GM20431 (cell line): ENCODE data around the gene RUFY4.

Experiments used
- in situ Hi-C: fragments of 300-500 bp; cut with MseI, MboI; formaldehyde crosslinking; loops from one replicate; pipeline ENCODE4 v1.15.0; 2020; ENCODE audit warnings: low sequenced_read_pairs; ENCODE audit not compliant: unreplicated experiment

Gene RUFY4

DNA sequence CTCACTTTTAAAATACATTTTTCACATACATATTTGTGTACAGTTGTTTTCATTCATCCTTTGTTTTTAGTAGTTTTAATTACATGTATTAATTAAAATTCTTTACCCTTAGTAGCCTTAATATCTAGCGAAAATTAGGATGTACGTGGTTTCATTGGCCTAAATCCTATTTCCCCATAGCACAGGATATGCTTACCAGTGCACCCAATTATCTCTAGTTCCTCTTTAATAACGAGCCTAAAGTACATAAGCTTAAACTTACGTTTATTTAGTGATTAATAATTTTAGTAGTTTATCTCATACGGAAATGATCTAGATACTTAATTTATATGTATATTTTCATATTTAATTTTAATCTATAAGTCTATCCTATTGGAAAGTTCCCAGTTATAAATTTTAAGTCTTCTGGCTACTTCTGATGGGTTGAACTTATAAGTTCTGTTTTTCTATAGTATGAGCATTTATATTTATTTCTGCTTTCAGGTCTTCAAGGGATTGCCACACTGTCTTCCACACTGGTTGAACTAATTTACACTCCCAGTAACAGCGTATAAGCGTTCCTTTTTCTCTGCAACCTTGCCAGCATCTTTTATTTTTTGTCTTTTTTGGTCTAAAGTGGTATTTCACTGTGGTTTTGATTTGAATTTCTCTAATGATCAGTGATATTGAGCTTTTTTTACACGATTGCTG, 21.4 kb upstream of the RUFY4 start:
- in situ Hi-C loops = no loop called here

DNA sequence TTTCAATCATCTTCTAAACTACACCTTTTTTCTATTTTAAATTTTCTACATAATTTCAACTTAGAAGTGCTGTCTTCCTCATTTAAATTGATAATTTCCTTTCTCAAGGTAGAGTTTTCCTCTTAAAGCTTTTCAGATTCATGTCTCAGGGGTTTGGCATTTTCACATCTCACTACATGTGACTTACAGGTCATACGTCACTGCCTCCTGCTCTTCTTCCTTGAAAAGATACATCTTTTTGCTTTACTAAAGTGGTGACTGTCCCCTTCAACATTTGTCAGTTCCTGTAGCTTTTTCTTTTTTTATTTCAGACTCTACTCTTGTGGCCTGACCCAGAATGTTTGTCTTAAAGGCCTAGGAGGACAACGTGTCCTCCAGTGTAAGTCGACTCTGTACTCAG, 17.1 kb upstream of the RUFY4 start:
- in situ Hi-C loops = no loop called here

DNA sequence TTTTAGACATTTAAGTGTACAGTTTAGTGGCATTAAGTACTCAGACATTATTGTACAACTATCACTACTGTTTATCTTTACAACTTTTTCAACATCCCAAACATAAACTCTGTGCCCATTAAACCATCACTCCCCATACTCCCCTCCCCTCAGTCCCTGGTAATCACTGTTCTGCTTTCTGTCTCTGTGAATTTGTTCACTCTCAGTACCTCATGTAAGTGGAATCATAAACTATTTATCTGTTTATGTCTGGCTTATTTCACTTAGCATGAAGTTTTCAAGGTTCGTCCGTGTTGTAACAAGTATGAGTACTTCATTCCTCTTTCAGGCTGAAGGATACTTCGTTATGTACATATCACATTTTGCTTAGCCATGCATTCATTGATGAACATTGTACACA, 9.8 kb upstream of the RUFY4 start:
- in situ Hi-C loops = no loop called here

DNA sequence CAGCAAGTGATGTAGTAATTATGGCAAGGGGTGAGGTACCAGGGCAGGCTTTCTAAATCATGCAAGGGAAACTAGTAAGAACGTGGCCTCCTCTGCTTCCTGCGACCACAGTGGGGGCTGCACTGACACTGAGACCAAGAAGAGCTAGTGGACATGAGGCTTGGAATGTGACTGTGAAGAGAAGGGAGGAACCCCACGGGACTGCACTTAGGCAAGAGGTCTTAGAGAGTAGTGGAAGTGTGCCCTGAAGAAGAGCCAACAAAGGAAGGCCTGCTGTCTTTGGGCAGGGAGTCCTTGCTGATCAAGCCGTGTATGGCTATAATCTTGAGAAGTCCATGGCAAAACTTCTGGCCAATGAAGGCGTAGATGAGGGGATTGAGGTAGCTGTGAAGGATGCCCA, 8.9 kb upstream of the RUFY4 start:
- in situ Hi-C loops = no loop called here

DNA sequence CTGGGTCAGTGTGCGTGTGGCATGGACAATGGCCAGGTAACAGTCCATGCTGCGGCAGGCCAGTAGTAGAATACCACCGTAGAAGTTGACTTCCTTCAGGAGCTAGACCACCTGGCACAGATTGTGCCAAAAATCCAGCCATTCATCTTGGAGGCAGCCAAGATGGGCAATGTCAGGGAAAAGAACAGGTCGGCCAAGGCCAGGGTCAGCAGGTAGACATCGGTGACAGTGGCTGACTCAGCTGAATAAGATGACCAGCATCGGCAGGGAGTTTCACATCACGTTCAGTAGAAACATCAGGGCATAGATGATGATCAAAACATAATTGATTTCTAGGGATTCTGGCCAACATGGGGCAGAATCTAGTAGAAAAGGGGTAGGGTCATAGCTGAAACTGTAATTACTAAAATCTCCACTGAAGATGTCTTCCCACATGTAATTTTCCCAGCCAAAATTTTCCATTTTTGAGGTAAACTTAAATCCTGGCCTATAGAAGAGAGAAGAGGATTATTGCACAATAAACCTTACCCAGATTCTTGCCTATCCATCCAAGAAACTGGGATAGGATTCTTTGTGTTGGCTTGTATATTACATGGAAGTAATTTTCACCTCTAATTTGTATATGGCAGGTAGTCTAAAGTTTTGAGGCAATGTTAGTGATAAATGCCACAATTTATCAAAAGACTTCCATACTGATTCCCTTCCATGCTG, 7.9 kb upstream of the RUFY4 start:
- in situ Hi-C loops = no loop called here

DNA sequence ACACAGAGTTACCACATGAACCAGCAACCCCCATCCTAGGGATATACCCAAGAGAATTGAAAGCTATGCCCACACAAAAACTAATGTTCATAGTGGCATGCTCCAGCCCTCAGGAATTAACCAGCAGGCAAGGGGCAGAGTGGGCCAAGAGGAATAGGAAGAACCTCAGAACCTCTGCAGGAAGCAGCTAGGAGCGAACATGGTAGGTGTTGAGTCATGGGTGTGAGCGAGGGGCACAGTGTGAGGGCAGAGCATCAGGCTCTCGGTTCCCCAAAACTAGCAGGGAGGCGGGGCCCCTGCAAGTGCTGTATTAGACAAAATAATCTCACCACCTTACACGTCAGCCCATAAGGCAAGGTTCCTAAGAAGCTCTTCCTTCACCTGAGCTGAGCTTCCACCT, 5.6 kb upstream of the RUFY4 start:
- in situ Hi-C loops = no loop called here

DNA sequence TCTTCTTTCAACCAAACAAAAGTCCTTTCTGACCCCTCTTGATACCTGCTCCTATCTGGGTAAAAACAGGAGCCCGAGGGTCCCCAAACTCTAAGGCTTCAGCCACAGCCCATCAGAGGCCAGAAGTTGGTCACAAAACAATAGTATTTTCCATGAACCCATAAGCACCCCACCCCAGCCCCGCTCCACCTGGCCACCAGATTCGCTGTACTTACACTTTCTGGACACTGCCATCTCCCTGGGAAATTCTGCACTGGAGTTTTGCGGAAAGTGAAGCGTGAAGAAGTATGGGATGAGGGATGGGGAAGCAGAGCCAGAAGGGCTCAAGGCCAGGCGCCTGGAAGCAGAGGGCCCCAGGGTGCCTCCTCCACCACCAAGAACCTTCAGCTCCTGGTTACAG, 5.2 kb upstream of the RUFY4 start:
- in situ Hi-C loops = no loop called here

DNA sequence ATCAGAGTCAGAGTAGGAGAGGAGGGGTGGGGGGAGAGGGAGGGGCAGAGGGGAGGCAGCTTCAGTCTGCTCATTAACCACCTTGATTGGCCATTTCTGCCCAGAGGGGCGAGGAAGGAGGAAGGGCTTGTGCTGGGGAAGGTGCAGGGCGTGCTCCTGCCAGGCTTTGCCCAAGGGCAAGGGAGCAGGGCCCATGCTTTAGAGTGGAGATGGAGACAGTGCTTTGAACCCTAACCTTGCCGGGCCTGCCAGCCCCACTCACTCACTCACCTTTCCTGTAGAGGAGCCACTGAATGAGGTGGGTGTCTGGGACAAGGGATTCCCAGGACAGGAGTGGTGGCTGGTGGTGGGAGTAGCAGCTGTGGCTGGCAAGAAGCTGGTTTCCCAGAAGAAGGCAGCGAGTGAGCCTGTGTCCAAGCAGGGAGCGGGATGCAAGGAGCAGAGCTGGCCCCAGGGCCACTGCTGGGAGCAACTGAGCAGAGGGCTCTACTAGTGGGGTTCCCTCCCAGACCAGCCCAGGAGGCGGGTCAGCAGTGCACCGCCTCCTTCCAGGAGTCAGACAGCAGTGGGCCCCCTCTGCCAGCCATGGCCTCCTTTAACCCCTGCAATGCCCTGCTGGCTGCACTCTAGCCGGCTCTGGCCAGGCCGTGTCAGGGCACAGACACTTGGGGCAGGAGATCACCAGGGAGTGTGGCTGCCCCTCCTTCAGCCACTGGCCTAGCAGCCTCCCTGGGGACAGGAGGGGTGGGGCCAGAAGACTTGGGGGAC, 3.6 kb upstream of the RUFY4 start:
- in situ Hi-C loops = no loop called here

DNA sequence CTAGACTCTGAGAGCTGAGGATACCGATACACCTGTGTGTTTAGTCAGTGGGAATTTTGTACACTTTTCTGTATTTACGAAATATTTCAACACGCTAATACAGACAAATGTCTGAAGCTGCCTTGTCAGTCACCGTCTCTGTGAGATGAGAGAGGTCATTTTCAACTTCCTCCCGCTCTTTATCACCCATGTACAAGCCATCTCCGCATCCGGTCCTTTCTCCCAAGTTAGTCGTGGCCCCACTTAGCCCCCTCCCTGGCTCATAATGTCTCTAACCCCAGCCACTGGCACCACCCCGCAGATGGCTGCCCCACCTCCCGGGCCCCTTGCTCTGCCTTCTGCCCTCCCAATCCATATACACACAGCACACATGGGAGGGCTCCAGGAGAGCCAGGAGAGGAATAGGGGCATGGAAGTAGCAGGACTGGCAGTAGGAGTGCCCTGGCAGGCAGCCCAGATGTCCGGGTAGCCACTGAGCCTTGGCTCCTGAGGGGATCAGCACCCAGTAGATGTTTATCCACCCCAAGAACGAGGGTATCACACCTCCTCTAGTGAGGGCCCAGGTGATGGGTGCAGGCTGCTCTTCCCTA, 2.0 kb upstream of the RUFY4 start:
- in situ Hi-C loops = no loop called here

DNA sequence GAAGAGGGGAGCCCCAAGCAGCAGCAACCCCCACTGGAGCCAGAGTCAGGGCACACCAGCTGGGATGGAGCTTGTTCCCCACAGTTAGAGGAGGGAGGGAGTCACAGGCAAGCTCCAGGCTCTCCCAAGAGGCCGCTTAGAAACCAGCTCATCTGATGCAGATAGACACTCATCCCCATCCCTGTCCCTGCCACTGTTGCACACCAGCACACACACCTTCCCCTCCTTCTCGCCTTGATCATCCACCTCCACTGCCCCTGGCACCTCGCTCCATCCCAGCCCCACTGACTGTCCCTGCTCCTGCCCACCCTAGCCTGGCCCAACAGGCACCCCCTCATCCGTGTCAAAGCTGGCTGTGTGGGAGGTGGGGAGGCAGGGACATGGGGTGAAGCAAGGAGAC, 1.5 kb upstream of the RUFY4 start:
- in situ Hi-C loops = no loop called here

DNA sequence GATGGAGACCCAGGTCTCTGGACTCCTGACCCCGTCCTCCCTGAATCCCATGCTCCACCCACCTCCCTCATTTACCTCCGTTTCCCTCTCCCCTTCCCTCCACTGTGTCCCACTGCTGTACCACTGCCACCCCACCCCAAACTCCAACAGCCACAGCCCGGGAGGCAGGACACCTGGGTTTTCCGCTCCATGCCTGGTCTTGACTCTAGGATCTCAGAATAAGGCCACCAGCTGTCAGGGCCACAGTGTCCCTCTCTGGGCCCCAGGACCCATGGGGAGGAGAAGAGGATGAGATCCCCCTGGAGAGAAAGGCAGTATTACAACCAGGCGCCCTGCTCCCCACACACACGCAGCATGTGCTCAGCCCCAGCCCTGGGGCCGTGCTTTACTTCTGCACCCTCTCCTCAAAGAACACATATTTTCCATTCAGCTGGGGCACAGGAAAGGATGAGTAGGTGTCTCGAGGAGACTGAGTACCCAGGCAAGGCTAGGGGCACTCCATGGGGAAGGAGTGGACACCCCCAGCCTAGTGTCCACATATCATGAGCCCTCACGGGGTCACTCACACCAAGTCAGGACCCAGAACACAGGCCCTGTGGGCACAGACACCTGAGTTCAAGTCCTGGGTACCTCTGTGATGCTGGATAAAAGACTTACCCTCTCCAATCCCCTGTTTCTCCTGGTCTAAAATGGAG, 700 bp downstream of the RUFY4 start:
- in situ Hi-C loops = no loop called here

DNA sequence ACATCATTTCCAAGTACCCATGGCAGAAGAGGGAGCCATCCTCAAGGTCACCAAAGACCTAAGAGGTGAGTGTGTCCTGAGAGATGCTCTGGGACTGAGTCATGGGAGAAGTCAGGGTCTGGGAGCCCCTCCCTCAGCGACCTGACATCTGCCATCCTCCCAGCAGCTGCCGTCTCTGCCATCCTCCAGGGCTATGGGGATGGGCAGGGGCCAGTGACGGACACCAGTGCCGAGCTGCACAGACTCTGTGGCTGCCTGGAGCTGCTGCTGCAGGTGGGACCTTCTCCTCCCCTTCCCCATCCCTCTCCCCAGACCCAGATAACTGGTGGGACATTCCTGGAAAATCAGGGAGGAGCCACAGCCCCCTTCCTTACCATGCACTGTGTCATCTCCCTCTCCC, 1.5 kb downstream of the RUFY4 start:
- in situ Hi-C loops = no loop called here

DNA sequence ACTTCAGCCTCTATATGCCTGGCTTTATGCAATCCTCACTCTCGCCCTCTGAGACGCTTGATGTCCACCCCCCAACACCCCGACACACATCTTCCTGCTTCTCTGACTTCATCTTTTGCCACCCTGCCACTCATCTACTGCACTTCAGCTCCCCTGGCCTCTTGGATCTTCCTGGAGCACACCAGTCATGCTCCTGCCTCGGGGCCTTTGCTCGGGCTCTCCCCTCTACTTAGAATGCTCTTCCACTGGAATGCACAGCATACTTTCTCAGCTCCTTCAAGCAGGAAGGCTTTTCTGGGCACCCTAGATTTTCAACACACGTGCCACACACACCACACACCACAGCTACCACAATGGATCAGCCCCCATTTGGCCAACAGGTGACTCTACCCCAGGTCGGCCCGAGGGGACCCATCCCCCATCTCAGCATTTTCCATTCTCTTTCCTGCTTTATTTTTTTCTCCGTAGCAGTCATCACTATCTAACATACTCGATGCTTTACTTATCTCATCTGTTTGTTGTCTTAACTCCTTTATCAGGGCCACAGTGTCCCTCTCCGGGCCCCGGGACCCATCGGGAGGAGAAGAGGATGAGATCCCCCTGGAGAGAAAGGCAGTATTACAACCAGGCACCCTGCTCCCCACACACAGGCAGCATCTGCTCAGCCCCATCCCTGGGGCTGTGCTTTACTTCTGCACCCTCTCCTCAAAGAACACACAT, 2.3 kb downstream of the RUFY4 start:
- in situ Hi-C loops = no loop called here

DNA sequence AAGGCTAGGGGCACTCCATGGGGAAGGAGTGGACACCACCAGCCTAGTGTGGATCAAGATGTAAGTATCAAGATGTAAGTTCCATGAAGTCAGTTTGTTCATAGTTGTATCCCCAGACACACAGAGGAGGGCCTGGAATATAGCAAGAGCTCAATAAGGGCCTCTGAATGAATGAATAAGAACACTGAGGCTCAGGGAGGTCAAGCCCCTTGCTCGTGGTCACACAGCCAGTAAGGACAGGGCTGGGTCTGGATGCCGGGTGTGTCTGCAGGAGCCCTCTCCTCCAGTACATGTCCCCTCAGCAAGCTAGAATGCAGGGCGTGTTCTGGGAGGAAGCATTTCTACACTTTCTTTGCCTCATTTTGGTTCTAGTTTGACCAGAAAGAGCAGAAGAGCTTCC, 2.9 kb downstream of the RUFY4 start:
- in situ Hi-C loops = no loop called here

DNA sequence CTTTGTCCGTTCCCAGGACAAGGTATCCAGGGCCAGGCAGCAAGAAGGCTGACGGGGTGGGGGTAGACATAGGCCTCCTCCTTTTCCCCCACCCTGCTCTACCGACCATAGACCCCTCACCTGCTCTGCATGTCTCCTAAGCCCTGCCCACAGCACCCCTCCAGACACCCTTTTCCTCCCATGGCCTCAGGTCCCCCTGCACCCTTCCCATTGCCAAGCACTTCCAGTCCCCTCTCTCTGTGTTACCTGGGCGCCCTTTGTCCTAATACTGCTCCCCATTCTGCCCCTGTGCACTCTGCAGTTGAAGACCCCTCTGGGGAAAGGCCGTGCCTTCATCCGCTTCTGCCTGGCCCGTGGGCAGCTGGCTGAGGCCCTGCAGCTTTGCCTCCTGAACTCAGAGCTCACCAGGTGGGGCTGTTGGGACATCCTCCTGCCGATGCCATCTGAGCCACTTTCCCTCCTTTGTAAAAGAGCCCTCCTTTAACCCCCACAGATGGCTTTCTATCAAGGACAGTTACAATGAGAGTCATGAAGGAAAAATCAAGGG, 3.5 kb downstream of the RUFY4 start:
- in situ Hi-C loops = no loop called here

DNA sequence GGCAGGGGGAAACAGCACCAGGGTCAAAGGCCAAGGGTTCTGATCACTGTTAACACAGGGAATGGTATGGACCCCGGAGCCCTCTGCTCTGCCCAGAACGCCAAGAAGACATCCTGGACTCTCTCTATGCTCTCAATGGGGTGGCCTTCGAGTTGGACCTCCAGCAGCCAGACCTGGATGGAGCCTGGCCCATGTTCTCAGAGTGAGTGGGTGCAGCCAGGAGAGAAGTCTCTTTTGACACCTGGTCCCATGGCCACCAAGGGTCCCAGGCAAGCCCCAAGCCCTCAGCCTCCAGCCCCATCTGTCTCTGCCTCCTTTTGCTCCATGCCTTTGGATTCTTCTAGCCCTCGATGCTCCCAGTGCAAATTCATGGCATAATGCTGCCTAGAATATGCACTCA, 4.1 kb downstream of the RUFY4 start:
- in situ Hi-C loops = no loop called here

DNA sequence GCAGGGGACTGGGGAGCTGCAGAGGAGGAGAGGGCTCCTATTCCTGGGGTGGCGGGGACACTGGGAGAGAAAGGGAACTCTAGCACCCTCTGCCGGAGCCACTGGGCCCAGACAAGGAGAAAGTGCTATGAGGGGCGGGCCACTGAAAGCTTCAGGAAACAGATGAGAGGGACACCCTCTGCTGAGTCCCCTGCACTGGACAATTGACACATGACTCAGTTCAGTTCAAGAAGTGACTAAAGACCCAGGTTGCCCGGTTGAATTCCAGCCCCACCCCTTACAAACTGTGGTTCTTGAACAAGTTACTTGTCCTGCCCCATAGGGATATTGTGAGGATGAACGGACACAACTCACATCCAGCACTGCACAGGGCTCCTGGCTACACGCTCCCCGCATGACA, 5.0 kb downstream of the RUFY4 start:
- in situ Hi-C loops = no loop called here

DNA sequence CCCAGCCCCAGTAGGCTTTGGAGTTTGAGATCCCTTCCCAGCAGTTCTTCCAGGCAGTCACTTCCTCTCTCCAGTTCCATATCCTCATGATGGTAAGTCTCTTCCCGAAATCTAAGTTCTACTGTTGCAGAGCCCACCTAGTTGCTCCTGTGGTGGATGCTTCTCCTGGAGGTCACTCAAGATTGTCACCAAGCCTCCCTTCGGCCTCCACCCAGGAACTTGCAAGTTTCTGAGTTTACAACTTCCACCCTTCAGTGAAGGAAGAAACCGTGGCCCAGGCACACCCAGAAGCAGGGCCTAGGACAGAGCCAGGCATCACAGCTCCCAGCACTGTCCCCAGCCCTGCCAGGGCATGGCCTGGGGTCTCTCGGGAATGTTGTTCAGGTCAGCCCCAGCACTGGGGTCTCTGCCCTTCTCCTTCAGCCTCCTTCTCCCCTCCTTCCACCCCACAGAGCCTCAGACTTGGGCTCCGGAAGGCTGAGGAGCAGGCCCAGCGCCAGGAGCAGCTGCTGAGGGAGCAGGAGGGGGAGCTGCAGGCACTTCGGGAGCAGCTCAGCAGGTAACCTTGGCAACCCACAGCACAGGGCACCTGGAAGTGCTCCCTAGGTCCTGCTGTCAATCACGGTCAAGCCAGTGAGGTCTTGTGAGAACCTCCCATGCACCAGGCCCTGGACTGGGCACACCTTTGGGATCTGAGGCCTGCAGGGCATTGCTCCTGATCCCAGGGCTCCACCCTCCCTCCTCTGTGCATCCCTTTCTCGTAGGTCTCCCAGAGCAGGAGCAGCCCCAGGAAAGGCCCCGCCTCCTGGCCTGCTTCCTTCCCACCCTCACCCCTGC, 7.1 kb downstream of the RUFY4 start:
- in situ Hi-C loops = no loop called here
